GM18505 (cell line): Measurements from ENCODE around the gene ZDHHC8.

Experiments
- ATAC-seq: cut with Tn5 transposase; IDR thresholded peaks from one replicate; pipeline ENCODE4 v1.9.1; 2021; ENCODE audit not compliant: unreplicated experiment
- POLR2A ChIP-seq: IDR thresholded peaks from 4 replicates; pipeline ENCODE4 v1.6.1; 2011; ENCODE audit warnings: borderline replicate concordance; ENCODE audit not compliant: insufficient read depth, insufficient read length; ENCODE audit errors: extremely low read depth

The ZDHHC8 gene

DNA sequence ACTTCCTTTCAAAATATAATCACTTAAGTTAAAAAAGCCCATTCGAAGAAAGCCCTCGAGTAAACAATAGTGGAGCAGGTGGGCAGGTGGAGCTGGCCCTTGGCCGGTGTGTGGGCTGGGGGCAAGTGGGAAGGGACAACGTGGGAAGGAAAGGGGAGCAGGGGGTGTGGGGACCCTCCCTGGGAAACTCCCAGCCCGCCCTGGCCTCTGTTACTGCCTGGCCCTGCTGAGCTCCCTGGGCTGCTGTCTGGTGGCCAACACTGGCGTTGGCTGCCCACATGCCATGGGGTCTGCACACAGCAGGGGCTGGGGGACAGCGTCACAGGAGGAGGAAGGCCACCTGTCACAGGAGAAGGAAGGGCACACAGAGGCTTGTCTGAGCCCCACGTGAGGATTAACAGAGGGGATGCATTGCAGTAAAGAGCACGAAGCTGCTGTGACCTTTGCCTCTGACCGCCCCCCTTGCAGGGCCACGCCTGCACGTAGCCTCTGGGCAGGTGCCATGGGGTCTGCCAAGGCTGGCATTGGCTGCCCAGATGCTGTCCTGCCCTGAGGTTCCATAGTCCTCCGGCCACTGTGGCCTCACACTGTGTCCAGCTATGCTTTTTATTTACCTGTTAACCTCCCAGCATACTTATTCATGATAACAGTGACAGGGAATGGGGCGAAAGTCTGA, 55.4 kb downstream of the ZDHHC8 start:
- TF ChIP-seq POLR2A, result no peak
- no peak for ATAC-seq

DNA sequence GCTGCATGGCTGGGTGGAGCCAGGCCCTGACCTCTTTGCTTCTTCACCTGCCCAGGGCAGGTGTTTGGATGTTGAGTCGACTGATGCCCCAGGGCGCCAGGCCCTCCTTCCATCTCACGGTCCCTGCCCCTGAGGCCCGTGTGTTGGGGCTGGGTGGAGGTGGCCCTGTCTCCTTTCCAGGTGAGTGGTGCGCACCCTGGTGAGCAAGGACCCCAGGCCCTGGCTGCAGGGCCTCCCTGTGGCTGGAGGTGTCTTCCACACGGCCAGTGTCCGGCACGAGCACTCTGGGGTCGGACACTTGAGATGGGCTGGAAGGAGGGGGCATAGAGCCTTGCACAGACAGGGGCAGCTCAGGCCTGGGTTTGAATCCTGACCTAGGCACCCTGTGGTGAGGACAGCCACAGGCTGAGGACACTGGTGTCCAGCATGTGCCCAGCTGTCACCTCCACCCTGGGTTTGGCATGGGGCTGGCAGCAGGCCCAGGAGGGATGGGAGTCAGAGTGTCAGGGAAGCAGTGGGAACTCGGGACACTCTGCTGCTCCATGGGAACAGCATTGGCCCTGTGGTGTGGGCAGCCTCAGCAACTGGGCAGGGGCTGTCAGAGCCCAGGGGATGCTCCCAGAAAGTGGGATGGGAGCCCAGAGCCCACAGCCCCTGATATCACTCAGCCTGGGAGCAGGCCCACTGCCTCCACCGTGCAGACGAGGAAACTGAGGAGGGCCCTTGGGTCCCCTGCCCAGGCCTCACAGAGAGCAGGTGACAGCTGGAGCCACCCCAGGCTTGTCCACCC, 56.4 kb downstream of the ZDHHC8 start:
- ATAC-seq, result no peak
- no peak for TF ChIP-seq POLR2A

GRCh38 chr22:20188567-20188877, 56.9 kb downstream of the ZDHHC8 start:
- TF ChIP-seq POLR2A, result no peak
- no peak for ATAC-seq

DNA sequence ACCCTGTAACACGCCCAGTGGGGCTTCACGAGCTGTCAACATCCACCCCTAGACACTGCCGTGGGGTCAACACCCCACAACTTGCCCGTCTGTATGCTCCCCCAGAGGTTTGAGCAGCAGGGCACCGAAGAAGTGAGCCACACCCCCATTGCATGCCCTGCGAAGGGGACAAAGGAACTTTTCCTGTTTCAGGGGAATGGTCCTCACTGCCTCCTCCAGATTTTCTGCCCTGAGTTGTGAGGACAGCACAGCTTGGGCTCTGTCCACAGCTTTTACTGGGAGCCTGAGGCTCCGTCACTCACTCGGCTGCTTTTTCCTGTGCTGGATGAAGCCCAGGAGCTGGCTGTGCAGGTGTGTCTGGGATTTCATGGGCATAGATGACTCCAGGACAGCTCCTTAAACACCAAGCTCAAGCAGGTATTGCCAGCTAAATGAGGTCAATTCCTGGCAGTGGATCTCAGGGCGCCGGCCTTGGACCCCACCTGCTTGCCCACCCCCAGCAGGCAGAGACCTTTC, 59.5 kb downstream of the ZDHHC8 start:
- TF ChIP-seq POLR2A, result no peak
- no peak for ATAC-seq

- TF ChIP-seq POLR2A, result no peak
- ATAC-seq, result no peak
Observed at GRCh38 chr22:20191803-20192202, 60.2 kb downstream of the ZDHHC8 start.

DNA sequence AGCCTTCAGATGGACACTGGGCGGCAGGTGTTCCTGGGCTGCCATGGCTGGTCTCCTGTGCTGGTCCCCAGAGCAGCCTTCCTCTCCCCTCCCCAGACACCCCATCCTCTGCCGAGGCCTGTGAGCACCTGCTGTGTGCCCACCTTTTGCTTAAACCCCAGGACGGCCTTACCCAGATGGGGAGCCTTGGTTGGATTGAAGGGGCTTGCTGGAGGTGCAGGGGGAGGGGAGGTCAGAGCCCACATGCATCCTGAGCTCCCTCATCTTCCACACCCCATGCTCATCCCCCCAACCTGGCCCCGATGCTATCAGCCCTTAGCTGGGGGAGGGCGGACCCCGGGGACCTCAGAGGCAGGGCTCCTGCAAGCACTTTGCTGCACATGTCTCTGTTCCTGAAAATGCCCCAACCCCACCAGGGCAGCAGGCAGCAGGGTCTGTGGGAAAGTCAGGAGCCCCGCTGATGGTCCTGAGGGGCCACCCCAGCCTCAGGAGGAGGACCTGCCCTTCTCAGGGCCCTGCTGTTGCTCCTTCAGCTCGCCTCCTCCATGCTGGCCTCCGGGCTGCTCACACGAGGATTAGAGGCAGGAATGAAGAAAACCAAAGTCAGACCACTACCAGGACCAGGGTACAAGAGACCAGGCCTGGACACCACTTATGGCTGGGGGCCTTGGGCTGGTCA, 60.8 kb downstream of the ZDHHC8 start:
- ATAC-seq, result no peak
- no peak for TF ChIP-seq POLR2A

GRCh38 chr22:20192972-20193760, 61.6 kb downstream of the ZDHHC8 start:
- no peak for TF ChIP-seq POLR2A
- ATAC-seq, result no peak

DNA sequence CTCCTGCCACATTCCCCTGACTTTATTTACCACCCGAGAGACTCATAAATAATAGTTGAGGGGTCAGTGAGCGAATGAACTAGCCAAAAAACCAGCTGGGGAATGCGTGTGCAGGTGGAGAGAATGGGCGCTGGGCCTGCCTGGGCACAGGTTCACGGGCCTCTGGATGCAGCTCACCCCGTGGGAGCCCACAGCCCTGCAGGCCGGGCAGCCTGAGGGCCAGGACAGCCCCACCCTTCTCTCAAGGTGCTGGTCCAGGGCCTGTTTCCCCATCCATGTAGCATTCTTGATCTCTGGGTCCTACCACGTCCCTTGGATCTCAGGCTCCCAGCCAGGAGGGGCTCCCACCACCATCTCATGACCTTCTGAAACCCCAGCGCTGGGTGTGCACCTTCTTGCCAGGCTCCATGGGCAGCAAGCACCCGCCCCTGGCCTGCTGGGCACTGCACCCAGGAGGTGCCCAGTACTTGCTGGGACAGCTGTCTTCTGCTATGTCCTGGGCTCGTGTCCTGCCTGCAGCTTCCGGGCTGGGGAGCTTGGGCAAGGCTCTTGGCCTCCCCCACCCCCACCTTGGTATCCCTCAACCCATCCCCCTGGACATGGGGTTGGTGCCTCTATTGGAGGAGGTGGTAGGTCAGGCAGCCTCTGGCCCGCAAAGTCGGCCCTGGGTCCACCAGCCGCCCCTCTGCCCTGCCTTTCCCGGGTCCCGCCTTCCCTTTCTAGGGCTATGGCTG, 62.3 kb downstream of the ZDHHC8 start:
- no peak for TF ChIP-seq POLR2A
- no peak for ATAC-seq

DNA sequence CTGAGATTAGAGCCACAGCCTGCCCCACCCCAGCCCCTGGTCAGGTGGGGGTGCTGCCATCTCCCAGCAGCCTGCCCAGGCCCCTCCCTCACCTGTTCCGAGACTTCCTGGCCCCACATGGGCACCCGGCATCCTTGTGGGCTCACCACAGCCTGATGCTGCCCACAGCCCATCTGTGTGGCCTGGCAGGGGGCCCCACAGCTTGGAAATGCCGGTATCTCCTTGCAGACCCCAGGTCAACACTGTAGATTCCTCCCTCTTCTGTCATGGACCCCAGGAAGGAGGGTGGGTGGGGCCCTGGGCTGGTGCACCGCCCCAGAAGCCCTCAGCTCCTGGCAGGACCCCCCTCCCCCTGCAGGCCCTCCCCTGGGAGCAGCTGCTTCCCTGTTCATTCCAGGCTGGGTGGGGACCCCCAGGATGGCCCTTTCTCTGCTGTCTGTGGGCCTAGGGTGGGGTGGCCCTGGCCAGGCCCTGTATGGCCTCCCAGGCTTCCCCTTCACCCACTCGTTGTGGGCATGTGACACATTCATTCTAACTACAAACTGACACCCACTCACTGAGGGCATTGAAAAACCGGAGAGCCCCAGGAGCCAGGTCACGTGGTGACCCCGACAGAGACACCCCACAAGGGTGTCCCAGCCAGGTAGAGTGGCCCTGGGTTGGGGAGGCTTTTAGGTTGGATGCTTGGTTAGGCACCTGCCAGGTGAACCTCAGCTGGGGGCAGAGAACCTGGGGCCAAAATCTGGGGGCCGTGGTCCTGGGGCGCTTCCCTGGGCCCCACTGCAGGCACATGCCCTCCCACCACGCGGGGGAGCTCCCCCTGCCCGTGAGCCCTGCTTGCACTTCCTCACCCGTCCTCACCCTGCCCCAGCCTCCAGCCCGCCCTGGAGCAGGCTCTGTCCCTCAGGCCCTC, 63.3 kb downstream of the ZDHHC8 start:
- TF ChIP-seq POLR2A, result no peak
- ATAC-seq, result no peak

DNA sequence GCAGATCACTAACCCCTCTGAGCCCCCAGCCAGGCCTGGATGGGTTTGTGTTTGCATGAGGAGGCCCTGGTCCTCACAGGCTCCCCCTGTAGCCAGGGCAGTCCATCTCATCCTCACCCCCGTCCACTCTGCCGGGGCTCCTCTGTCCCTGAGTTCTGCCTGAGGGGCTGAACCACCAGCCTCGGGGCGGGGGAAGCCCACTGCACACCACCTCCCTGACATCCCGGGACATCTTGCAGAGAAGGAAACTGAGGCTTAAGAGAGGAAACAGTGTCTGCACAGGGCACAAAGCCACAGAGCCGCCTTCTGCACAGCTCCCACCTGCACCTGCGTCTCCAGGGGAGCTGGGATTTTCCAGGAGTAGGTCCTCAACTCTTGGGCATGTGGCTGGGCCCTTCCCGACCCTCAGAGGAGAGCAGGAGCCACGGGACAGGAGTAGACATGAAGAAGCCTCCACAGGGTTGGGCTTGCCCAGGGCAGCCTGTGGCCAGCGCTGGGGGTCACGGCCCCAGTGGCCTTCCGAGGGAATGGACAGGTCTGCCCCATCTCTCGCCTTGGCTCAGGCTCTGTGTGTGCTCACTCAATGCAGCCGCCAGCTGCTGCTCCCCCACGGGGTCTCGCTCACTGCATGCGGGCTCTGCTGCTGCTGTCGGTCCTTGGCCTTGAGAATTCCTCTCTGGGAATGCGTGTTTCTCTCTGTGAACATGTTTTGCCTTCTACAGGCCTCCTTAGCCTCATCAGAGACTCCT, 64.7 kb downstream of the ZDHHC8 start:
- no peak for ATAC-seq

More for the DNA sequence above, 64.7 kb downstream of the ZDHHC8 start:
- TF ChIP-seq POLR2A, result no peak
